GM21515 (cell line): ENCODE results near the gene PDIA3.
"Not testable (repeated sequence)": the region's sequence is repeated elsewhere in the genome, so short reads cannot be mapped to it uniquely, and the experiment has no call there.

Experiments
- ATAC-seq: cut with Tn5 transposase; IDR thresholded peaks from one replicate; pipeline ENCODE4 v1.9.1; 2021; ENCODE audit not compliant: unreplicated experiment

PDIA3 gene

GRCh38 chr15:43746245-43746902, at the start of gene PDIA3:
Gene PDIA3 (plus strand): TSS chr15:43746438. CDS start chr15:43746540, 102 bp downstream.
- ATAC-seq: peak; percentile 76

GRCh38 chr15:43702174-43702573, 44.1 kb upstream of the PDIA3 start:
- ATAC-seq: no peak

- ATAC-seq: no peak
These were observed 43.4 kb upstream of the PDIA3 start for GRCh38 chr15:43702701-43703424.

- not testable (repeated sequence) for ATAC-seq
These were observed 35.7 kb upstream of the PDIA3 start for GRCh38 chr15:43710431-43711131.

- ATAC-seq: no peak
These were observed 23.1 kb upstream of the PDIA3 start for GRCh38 chr15:43723151-43723550.

GRCh38 chr15:43726306-43726705, 19.9 kb upstream of the PDIA3 start:
- ATAC-seq: not testable (repeated sequence)

GRCh38 chr15:43728053-43728725, 18.0 kb upstream of the PDIA3 start:
- ATAC-seq: not testable (repeated sequence)

GRCh38 chr15:43735416-43735815, 10.8 kb upstream of the PDIA3 start:
- peak; percentile 36 for ATAC-seq

GRCh38 chr15:43746903-43747309, 668 bp downstream of the PDIA3 start:
- not testable (repeated sequence) for ATAC-seq

GRCh38 chr15:43748376-43748775, 2.1 kb downstream of the PDIA3 start:
- no peak for ATAC-seq

- peak; percentile 47 for ATAC-seq
These were observed 3.6 kb downstream of the PDIA3 start for GRCh38 chr15:43749690-43750345.

- ATAC-seq: no peak
These were observed 5.6 kb downstream of the PDIA3 start for GRCh38 chr15:43751885-43752284.

- no peak for ATAC-seq
These were observed 16.6 kb downstream of the PDIA3 start for GRCh38 chr15:43762824-43763223.

GRCh38 chr15:43763819-43764446, 17.7 kb downstream of the PDIA3 start:
- ATAC-seq: no peak

GRCh38 chr15:43769584-43770228, 23.5 kb downstream of the PDIA3 start:
- ATAC-seq: no peak

- ATAC-seq: no peak
These were observed 25.6 kb downstream of the PDIA3 start for GRCh38 chr15:43771816-43772215.

- no peak for ATAC-seq
These were observed 26.4 kb downstream of the PDIA3 start for GRCh38 chr15:43772624-43773023.

GRCh38 chr15:43774062-43774461, 27.8 kb downstream of the PDIA3 start:
- ATAC-seq: no peak

- ATAC-seq: no peak
These were observed 29.2 kb downstream of the PDIA3 start for GRCh38 chr15:43775411-43775965.
